ENCODE results near the gene TOB1.

- TF ChIP-seq CTCF (IDR thresholded peaks at IDR 0.05) (no peak), POLR2A (IDR thresholded peaks at IDR 0.05) (no peak)
These were observed 17.4 kb downstream of the TOB1 start for GRCh38 chr17:50848711-50849110.
